OCI-LY7 (cell line): ENCODE data around the gene SPINK4. TPM values are rescaled to one million over a fixed set of nuclear protein-coding genes. Genes with fewer than 3 reads are reported as not detected.

Source experiments
- BruUV-seq: library from RNA; stranded (reverse); fragments of 400-500 nt; replicated peaks from 2 replicates; lab custom pipeline; 2021; lab: Mats Ljungman, UMichigan
- CTCF ChIA-PET: fragments of 300-600 bp; sonication (Branson Sonifier 250); formaldehyde crosslinking; loops from one replicate; lab custom pipeline; 2022; ENCODE audit warnings: antibody characterized with exemption; ENCODE audit not compliant: unreplicated experiment; lab: Charles Lee
- POLR2A ChIA-PET: fragments of 300-600 bp; sonication (Branson Sonifier 250); formaldehyde crosslinking; loops from one replicate; lab custom pipeline; 2022; ENCODE audit warnings: antibody characterized with exemption; lab: Charles Lee
- DNase-seq: peaks from one replicate; pipeline ENCODE4 v3.0.0-alpha.2; 2015; ENCODE audit warnings: low spot score
- H2AFZ ChIP-seq: fragments of 200-600 bp; sonication (generic), shearing (Covaris generic); 2 replicates; pipeline ENCODE4 v1.6.1; 2014; ENCODE audit warnings: mild to moderate bottlenecking, antibody characterized with exemption, low read length, moderate library complexity
- H3K27ac ChIP-seq: fragments of 200-600 bp; sonication (generic); 2 replicates; pipeline ENCODE4 v1.5.1; 2014; ENCODE audit warnings: mixed run types, low read depth, mild to moderate bottlenecking, moderate library complexity, low read length, inconsistent platforms; ENCODE audit not compliant: poor library complexity, severe bottlenecking
- H3K36me3 ChIP-seq: fragments of 200-600 bp; sonication (generic); 2 replicates; pipeline ENCODE4 v1.6.1; 2014; ENCODE audit warnings: mild to moderate bottlenecking, antibody characterized with exemption, low read length, moderate library complexity, mixed read lengths; ENCODE audit not compliant: insufficient read depth
- H3K4me1 ChIP-seq: fragments of 200-600 bp; sonication (generic); 2 replicates; pipeline ENCODE4 v1.5.1; 2014; ENCODE audit warnings: mild to moderate bottlenecking, low read length; ENCODE audit not compliant: insufficient read depth, poor library complexity, severe bottlenecking
- H3K4me2 ChIP-seq: fragments of 200-600 bp; sonication (generic); 2 replicates; pipeline ENCODE4 v1.6.1; 2014; ENCODE audit warnings: mild to moderate bottlenecking, low read length
- H3K4me3 ChIP-seq: fragments of 200-600 bp; sonication (generic); 2 replicates; pipeline ENCODE4 v1.5.1; 2014; ENCODE audit warnings: mild to moderate bottlenecking, low read depth, low read length; ENCODE audit not compliant: poor library complexity, severe bottlenecking
- H3K79me2 ChIP-seq: fragments of 200-600 bp; sonication (generic); 2 replicates; pipeline ENCODE4 v1.6.1; 2016; ENCODE audit warnings: low read depth, mild to moderate bottlenecking, low read length, moderate library complexity, mixed read lengths; ENCODE audit not compliant: insufficient read depth
- H3K9me2 ChIP-seq: fragments of 200-600 bp; sonication (generic); 2 replicates; pipeline ENCODE4 v1.6.1; 2016; ENCODE audit warnings: mild to moderate bottlenecking, low read length, mixed read lengths; ENCODE audit not compliant: insufficient read depth
- H3K9me3 ChIP-seq: fragments of 200-600 bp; sonication (generic); 2 replicates; pipeline ENCODE4 v1.6.1; 2014; ENCODE audit warnings: mild to moderate bottlenecking, mixed run types, low read length, mixed read lengths
- H4K20me1 ChIP-seq: fragments of 200-600 bp; sonication (generic); 2 replicates; pipeline ENCODE4 v1.6.1; 2014; ENCODE audit warnings: mild to moderate bottlenecking, antibody characterized with exemption, low read length, moderate library complexity, mixed read lengths; ENCODE audit not compliant: insufficient read depth
- CTCF ChIP-seq: fragments of 200-600 bp; sonication (generic); conservative IDR thresholded peaks from 2 replicates; pipeline ENCODE4 v1.5.1; 2014; ENCODE audit warnings: mild to moderate bottlenecking, antibody characterized with exemption, low read length, moderate library complexity, mixed read lengths
- EZH2phosphoT487 ChIP-seq: fragments of 200-600 bp; sonication (generic); IDR thresholded peaks from 2 replicates; pipeline ENCODE4 v1.6.1; 2018; ENCODE audit warnings: low read depth, borderline replicate concordance, mild to moderate bottlenecking, mixed run types, antibody characterized with exemption, low read length, moderate library complexity, mixed read lengths
- intact Hi-C: fragments of 100-400 bp; cut with micrococcal nuclease; formaldehyde crosslinking; loops from one replicate; pipeline ENCODE4 v1.10.0; 2022; ENCODE audit not compliant: unreplicated experiment
- total RNA-seq, 2 experiments: library from RNA; depleted of rRNA in 1 of 2; stranded (reverse); fragments of >200 nt in 1 of 2; shearing (Covaris generic) in 1 of 2; gene quantifications; 2 replicates each; pipeline ENCODE4 v1.2.3, GENCODE V29; 2014 to 2022

The SPINK4 gene
- total RNA-seq, 2 experiments from 2014 or later = not detected

- POLR2A ChIA-PET = interaction anchor here (0.6 kb wide), 1 partner anchor 59 kb away, joined by 4 read pairs; no protein-coding TSS in a partner anchor
- CTCF ChIA-PET = no interaction called here
- intact Hi-C loops = no loop called here
- H3K9me2 ChIP-seq = no peaks in the 10 kb centered on the region
- no peaks in the 10 kb centered on the region for H3K36me3 ChIP-seq
- no peak for DNase-seq
- no peaks in the 10 kb centered on the region for H4K20me1 ChIP-seq
- no TSS peak for BruUV-seq
- H3K9me3 ChIP-seq = no peaks in the 10 kb centered on the region
- TF ChIP-seq CTCF (no peak), EZH2phosphoT487 (no peak)
- no peaks in the 10 kb centered on the region for H3K79me2 ChIP-seq
- H3K4me1 ChIP-seq = peaks cover 9% of the 10 kb centered on the region
- H3K27ac ChIP-seq = no peak overlapping the region
- no peak overlapping the region for H2AFZ ChIP-seq
- no peak overlapping the region for H3K4me3 ChIP-seq
- no peak overlapping the region for H3K4me2 ChIP-seq
These were observed 4.3 kb downstream of the SPINK4 start for GRCh38 chr9:33244137-33244784.

GRCh38 chr9:33245341-33245740 is 5.4 kb downstream of the SPINK4 start:
- no peak for DNase-seq
- no TSS peak for BruUV-seq
- H2AFZ ChIP-seq = no peak overlapping the region
- no peak overlapping the region for H3K4me3 ChIP-seq
- TF ChIP-seq EZH2phosphoT487 = no peak
- no peak for TF ChIP-seq CTCF
- no peak overlapping the region for H3K4me2 ChIP-seq
- intact Hi-C loops = no loop called here
- H3K9me3 ChIP-seq = no peaks in the 10 kb centered on the region
- no peaks in the 10 kb centered on the region for H4K20me1 ChIP-seq
- peaks cover 20% of the 10 kb centered on the region for H3K4me1 ChIP-seq
- POLR2A ChIA-PET = no interaction called here
- H3K9me2 ChIP-seq = no peaks in the 10 kb centered on the region
- H3K36me3 ChIP-seq = no peaks in the 10 kb centered on the region
- no peak overlapping the region for H3K27ac ChIP-seq
- no peaks in the 10 kb centered on the region for H3K79me2 ChIP-seq
- CTCF ChIA-PET = no interaction called here

- Histone ChIP-seq H4K20me1 (no peaks in the 10 kb centered on the region), H3K4me2 (no peak overlapping the region), H3K4me1 (peaks cover 24% of the 10 kb centered on the region), H3K9me2 (no peaks in the 10 kb centered on the region), H3K27ac (no peak overlapping the region), H2AFZ (no peak overlapping the region), H3K9me3 (no peaks in the 10 kb centered on the region), H3K4me3 (no peak overlapping the region), H3K36me3 (peaks cover 4% of the 10 kb centered on the region; the same call in 1 of the 2 replicates), H3K79me2 (no peaks in the 10 kb centered on the region)
- no TSS peak for BruUV-seq
- no peak for DNase-seq
- ChIA-PET POLR2A (interaction anchor here (0.7 to 1.1 kb wide), 2 partner anchors 26 to 1905 kb away, joined by 4 to 5 read pairs; no protein-coding TSS in a partner anchor), CTCF (interaction anchor here (0.7 kb wide), 1 partner anchor 18 kb away, joined by 3 read pairs; the partner anchor contains the start of genes BAG1 and CHMP5)
- intact Hi-C loops = no loop called here
- TF ChIP-seq EZH2phosphoT487 (no peak), CTCF (no peak)
These were observed 6.4 kb downstream of the SPINK4 start for GRCh38 chr9:33246269-33246860.
